Stimulated activated CD8-positive, alpha-beta memory T cell treated with anti-CD3 and anti-CD28 coated beads, Interleukin-7, amount 100 ng/mL, for 24 hours (primary cell): ENCODE measurements around the gene USP48.
"Not testable (repeated sequence)": the region's sequence is repeated elsewhere in the genome, so short reads cannot be mapped to it uniquely, and the experiment has no call there.

Source experiments
- DNase-seq: peaks from one replicate; pipeline ENCODE4 v3.0.0-alpha.2; 2020; ENCODE audit warnings: low read depth

USP48 gene

GRCh38 chr1:21696931-21697330 lies 86.0 kb downstream of the USP48 start:
- no peak for DNase-seq

- DNase-seq, result no peak
These were observed 89.2 kb downstream of the USP48 start for GRCh38 chr1:21693732-21694131.

- no peak for DNase-seq
These were observed 91.2 kb downstream of the USP48 start for GRCh38 chr1:21691739-21692138.

- DNase-seq, result no peak
These were observed 93.1 kb downstream of the USP48 start for GRCh38 chr1:21689661-21690372.

GRCh38 chr1:21687081-21687529 lies 95.8 kb downstream of the USP48 start:
- no peak for DNase-seq

GRCh38 chr1:21685946-21686678 lies 96.8 kb downstream of the USP48 start:
- no peak for DNase-seq

GRCh38 chr1:21681426-21681825 lies 101.5 kb downstream of the USP48 start:
- no peak for DNase-seq

- no peak for DNase-seq
These were observed 102.0 kb downstream of the USP48 start for GRCh38 chr1:21680918-21681317.

- DNase-seq, result no peak
These were observed 102.6 kb downstream of the USP48 start for GRCh38 chr1:21680381-21680780.

- no peak for DNase-seq
These were observed 105.8 kb downstream of the USP48 start for GRCh38 chr1:21677168-21677567.

- DNase-seq, result no peak
These were observed 108.0 kb downstream of the USP48 start for GRCh38 chr1:21674957-21675356.

GRCh38 chr1:21673853-21674252 lies 109.1 kb downstream of the USP48 start:
- not testable (repeated sequence) for DNase-seq

- DNase-seq, result no peak
These were observed 109.6 kb downstream of the USP48 start for GRCh38 chr1:21673277-21673780.

- DNase-seq, result no peak
These were observed 110.3 kb downstream of the USP48 start for GRCh38 chr1:21672478-21673276.

GRCh38 chr1:21671915-21672314 lies 111.0 kb downstream of the USP48 start:
- no peak for DNase-seq

- no peak for DNase-seq
These were observed 111.7 kb downstream of the USP48 start for GRCh38 chr1:21670956-21671902.

- no peak for DNase-seq
These were observed 112.7 kb downstream of the USP48 start for GRCh38 chr1:21670059-21670881.

GRCh38 chr1:21669258-21670058 lies 113.5 kb downstream of the USP48 start, which contains the start of gene RAP1GAP:
Gene RAP1GAP (minus strand): TSS chr1:21669357. CDS start chr1:21620032, 49,325 bp downstream.
- DNase-seq, result no peak

- no peak for DNase-seq
These were observed 114.0 kb downstream of the USP48 start for GRCh38 chr1:21668951-21669257.
